ENCODE results near the gene ERBB4.
"Not testable (repeated sequence)": the region's sequence is repeated elsewhere in the genome, so short reads cannot be mapped to it uniquely, and the experiment has no call there.

ERBB4 gene

GRCh38 chr2:212197776-212198175, 340.8 kb downstream of the ERBB4 start:
- no peak overlapping the region for H3K4me3 ChIP-seq (replicated peaks; ENCODE audit: low read depth, low read length)
- no peak for DNase-seq (ENCODE audit: extremely low read depth, low read depth)
- TF ChIP-seq, protein P1, sequence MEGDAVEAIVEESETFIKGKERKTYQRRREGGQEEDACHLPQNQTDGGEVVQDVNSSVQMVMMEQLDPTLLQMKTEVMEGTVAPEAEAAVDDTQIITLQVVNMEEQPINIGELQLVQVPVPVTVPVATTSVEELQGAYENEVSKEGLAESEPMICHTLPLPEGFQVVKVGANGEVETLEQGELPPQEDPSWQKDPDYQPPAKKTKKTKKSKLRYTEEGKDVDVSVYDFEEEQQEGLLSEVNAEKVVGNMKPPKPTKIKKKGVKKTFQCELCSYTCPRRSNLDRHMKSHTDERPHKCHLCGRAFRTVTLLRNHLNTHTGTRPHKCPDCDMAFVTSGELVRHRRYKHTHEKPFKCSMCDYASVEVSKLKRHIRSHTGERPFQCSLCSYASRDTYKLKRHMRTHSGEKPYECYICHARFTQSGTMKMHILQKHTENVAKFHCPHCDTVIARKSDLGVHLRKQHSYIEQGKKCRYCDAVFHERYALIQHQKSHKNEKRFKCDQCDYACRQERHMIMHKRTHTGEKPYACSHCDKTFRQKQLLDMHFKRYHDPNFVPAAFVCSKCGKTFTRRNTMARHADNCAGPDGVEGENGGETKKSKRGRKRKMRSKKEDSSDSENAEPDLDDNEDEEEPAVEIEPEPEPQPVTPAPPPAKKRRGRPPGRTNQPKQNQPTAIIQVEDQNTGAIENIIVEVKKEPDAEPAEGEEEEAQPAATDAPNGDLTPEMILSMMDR (IDR thresholded peaks at IDR 0.05; ENCODE audit: low read depth, low read length, missing control alignments), result no peak

DNA sequence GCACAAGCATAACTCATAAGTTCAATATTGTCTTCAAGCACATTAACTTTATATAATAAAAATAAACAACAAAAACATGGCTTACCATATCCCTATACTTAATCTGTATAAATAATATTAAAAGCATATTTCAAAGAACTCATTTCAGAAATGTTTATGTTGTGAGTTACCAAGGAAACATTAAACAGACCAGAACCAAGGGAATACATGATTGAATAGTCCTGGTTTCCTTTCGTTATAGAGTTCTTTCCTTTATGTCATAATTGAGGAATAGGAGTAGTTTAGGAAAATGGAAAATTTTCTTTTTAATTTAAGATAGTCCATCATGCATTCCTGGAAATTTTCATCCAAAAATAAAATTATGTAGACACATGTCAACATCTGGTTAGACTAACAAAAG, 343.0 kb downstream of the ERBB4 start:
- DNase-seq (ENCODE audit: extremely low read depth, low read depth), result no peak
- H3K4me3 ChIP-seq (replicated peaks; ENCODE audit: low read depth, low read length), result no peak overlapping the region
- TF ChIP-seq, protein P1 (IDR thresholded peaks at IDR 0.05; ENCODE audit: low read depth, low read length, missing control alignments), result no peak

GRCh38 chr2:212194396-212194795, 344.2 kb downstream of the ERBB4 start:
- no peak for DNase-seq (ENCODE audit: extremely low read depth, low read depth)
- no peak overlapping the region for H3K4me3 ChIP-seq (replicated peaks; ENCODE audit: low read depth, low read length)
- TF ChIP-seq, protein P1 (IDR thresholded peaks at IDR 0.05; ENCODE audit: low read depth, low read length, missing control alignments), result no peak

DNA sequence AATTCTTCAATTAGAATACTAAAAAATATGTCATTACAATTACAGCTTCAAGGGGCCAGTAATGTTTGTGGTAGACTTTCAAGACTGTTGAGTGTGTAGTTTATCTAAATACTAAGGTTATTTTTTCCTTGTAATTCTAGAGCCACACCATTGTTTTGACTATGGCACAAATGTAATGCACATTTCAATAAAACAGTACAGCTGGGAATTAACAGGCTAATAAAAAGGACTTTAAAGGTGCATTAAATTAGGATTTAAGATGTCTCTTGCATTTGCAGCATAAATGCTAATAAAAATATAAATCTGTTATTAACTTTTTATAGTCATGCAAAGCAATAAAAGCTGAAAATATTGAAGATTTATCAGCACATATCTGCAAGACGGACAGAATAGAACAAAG, 344.8 kb downstream of the ERBB4 start:
- TF ChIP-seq, protein P1 (IDR thresholded peaks at IDR 0.05; ENCODE audit: low read depth, low read length, missing control alignments), result no peak
- DNase-seq (ENCODE audit: extremely low read depth, low read depth), result no peak
- no peak overlapping the region for H3K4me3 ChIP-seq (replicated peaks; ENCODE audit: low read depth, low read length)

GRCh38 chr2:212193056-212193455, 345.5 kb downstream of the ERBB4 start:
- TF ChIP-seq, protein P1 (IDR thresholded peaks at IDR 0.05; ENCODE audit: low read depth, low read length, missing control alignments), result no peak
- no peak for DNase-seq (ENCODE audit: extremely low read depth, low read depth)
- no peak overlapping the region for H3K4me3 ChIP-seq (replicated peaks; ENCODE audit: low read depth, low read length)

- H3K4me3 ChIP-seq (replicated peaks; ENCODE audit: low read depth, low read length); DNase-seq (ENCODE audit: extremely low read depth, low read depth): not testable (repeated sequence)
These were observed 347.2 kb downstream of the ERBB4 start for GRCh38 chr2:212191438-212191837.

DNA sequence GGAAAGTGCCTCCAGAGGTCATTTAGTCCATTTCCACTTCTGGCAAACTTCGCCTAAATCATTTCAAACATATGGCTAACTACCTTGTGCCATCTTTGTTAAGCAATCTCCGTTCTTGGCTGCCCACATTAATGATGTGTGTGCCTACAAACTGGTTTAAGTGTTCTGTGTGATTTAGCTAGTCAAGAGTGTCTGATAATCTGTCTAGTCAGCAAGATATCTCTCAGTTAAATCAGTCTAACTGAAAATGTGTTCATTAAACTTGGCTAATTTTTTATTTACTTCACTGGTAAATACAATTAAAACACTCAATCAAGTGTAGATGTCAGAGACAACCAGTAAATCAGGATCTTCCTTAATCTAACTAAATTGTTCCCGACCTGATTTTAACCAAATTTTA, 352.4 kb downstream of the ERBB4 start:
- TF ChIP-seq, protein P1 (IDR thresholded peaks at IDR 0.05; ENCODE audit: low read depth, low read length, missing control alignments), result no peak

More for the DNA sequence above, 352.4 kb downstream of the ERBB4 start:
- no peak for DNase-seq (ENCODE audit: extremely low read depth, low read depth)
- H3K4me3 ChIP-seq (replicated peaks; ENCODE audit: low read depth, low read length), result no peak overlapping the region
